SK-N-SH treated with all-trans-retinoic acid at 6 μM for 48 hours (cell line): ENCODE measurements around the gene ALDH1B1.

Experiments used
- ATAC-seq: fragments of 200-7000 bp; cut with Tn5 transposase; 3 replicates; pipeline ENCODE4 v1.9.1; 2020; ENCODE audit warnings: mild to moderate bottlenecking, moderate library complexity
- BACH2 ChIP-seq: fragments of 250-450 bp; sonication (Bioruptor Pico); IDR thresholded peaks from 2 replicates; pipeline ENCODE4 v1.9.0; 2021; ENCODE audit warnings: mild to moderate bottlenecking, borderline replicate concordance
- CSDC2 ChIP-seq: fragments of 250-450 bp; sonication (Bioruptor Pico); IDR thresholded peaks from 2 replicates; pipeline ENCODE4 v1.5.0; 2020; ENCODE audit warnings: mild to moderate bottlenecking, moderate library complexity
- ESRRG ChIP-seq: fragments of 250-450 bp; sonication (Bioruptor Pico); IDR thresholded peaks from 2 replicates; pipeline ENCODE4 v1.6.1; 2021; ENCODE audit warnings: mild to moderate bottlenecking
- GLIS3 ChIP-seq: fragments of 250-450 bp; sonication (Bioruptor Pico); IDR thresholded peaks from 2 replicates; pipeline ENCODE4 v1.5.0; 2020; ENCODE audit warnings: mild to moderate bottlenecking, moderate library complexity
- ISL1 ChIP-seq: fragments of 250-450 bp; sonication (Bioruptor Pico); IDR thresholded peaks from 2 replicates; pipeline ENCODE4 v2.1.2; 2022; ENCODE audit warnings: mild to moderate bottlenecking, moderate library complexity
- OSR1 ChIP-seq: fragments of 250-450 bp; sonication (Bioruptor Pico); IDR thresholded peaks from 2 replicates; pipeline ENCODE4 v1.8.0; 2022; ENCODE audit warnings: moderate library complexity, mild to moderate bottlenecking, inconsistent platforms
- PPARA ChIP-seq: fragments of 250-450 bp; sonication (Bioruptor Pico); IDR thresholded peaks from 2 replicates; pipeline ENCODE4 v1.5.0; 2020; ENCODE audit warnings: mild to moderate bottlenecking, borderline replicate concordance
- RARB ChIP-seq: fragments of 250-450 bp; sonication (Bioruptor Pico); IDR thresholded peaks from 2 replicates; pipeline ENCODE4 v1.8.0; 2021; ENCODE audit warnings: mild to moderate bottlenecking, moderate library complexity
- SNAI2 ChIP-seq: fragments of 250-450 bp; sonication (Bioruptor Pico); IDR thresholded peaks from 2 replicates; pipeline ENCODE4 v1.5.0; 2020; ENCODE audit warnings: mild to moderate bottlenecking, moderate library complexity
- TCF4 ChIP-seq: fragments of 250-450 bp; sonication (Bioruptor Pico); IDR thresholded peaks from 2 replicates; pipeline ENCODE4 v1.8.0; 2021; ENCODE audit warnings: mild to moderate bottlenecking, moderate library complexity, borderline replicate concordance
- TOX ChIP-seq: fragments of 250-450 bp; sonication (Bioruptor Pico); IDR thresholded peaks from 2 replicates; pipeline ENCODE4 v1.8.0; 2021; ENCODE audit warnings: mild to moderate bottlenecking, moderate library complexity, borderline replicate concordance
- ZC3H10 ChIP-seq: fragments of 250-450 bp; sonication (Bioruptor Pico); IDR thresholded peaks from 2 replicates; pipeline ENCODE4 v1.5.1; 2021; ENCODE audit warnings: mild to moderate bottlenecking, moderate library complexity
- ZFP3 ChIP-seq: fragments of 250-450 bp; sonication (Bioruptor Pico); IDR thresholded peaks from 2 replicates; pipeline ENCODE4 v1.5.0; 2020; ENCODE audit warnings: mild to moderate bottlenecking, moderate library complexity
- ZFP30 ChIP-seq: fragments of 450-650 bp; formaldehyde crosslinking; IDR thresholded peaks from 2 replicates; pipeline ENCODE4 v1.5.0; 2022; ENCODE audit warnings: mild to moderate bottlenecking, moderate library complexity
- ZNF565 ChIP-seq: fragments of 450-650 bp; formaldehyde crosslinking; conservative IDR thresholded peaks from 2 replicates; pipeline ENCODE4 v1.5.0; 2020; ENCODE audit warnings: low read depth, mild to moderate bottlenecking, moderate library complexity
- ZNF70 ChIP-seq: fragments of 450-650 bp; formaldehyde crosslinking; IDR thresholded peaks from 2 replicates; pipeline ENCODE4 v1.5.0; 2020; ENCODE audit warnings: mild to moderate bottlenecking, moderate library complexity
- ZNF8 ChIP-seq: fragments of 450-650 bp; formaldehyde crosslinking; IDR thresholded peaks from 2 replicates; pipeline ENCODE4 v1.5.0; 2020; ENCODE audit warnings: mild to moderate bottlenecking, moderate library complexity
- TF ChIP-seq, protein P1 (sequence below): fragments of 250-450 bp; sonication (Bioruptor Pico); IDR thresholded peaks from 2 replicates; pipeline ENCODE4 v1.5.1; 2021; ENCODE audit warnings: mild to moderate bottlenecking, moderate library complexity
- TF ChIP-seq, protein P2 (sequence below): fragments of 250-450 bp; sonication (Bioruptor Pico); IDR thresholded peaks from 2 replicates; pipeline ENCODE4 v1.8.0; 2020; ENCODE audit warnings: mild to moderate bottlenecking, moderate library complexity, borderline replicate concordance
- TF ChIP-seq, protein P3 (sequence below): fragments of 250-450 bp; sonication (Bioruptor Pico); IDR thresholded peaks from 2 replicates; pipeline ENCODE4 v1.8.0; 2021; ENCODE audit warnings: low read depth, mild to moderate bottlenecking, moderate library complexity, borderline replicate concordance
- TF ChIP-seq, protein P4 (sequence below): fragments of 250-450 bp; sonication (Bioruptor Pico); IDR thresholded peaks from 2 replicates; pipeline ENCODE4 v1.5.0; 2020; ENCODE audit warnings: mild to moderate bottlenecking, moderate library complexity
- TF ChIP-seq, protein P5 (sequence below): fragments of 250-450 bp; sonication (Bioruptor Pico); IDR thresholded peaks from 2 replicates; pipeline ENCODE4 v1.5.1; 2020; ENCODE audit warnings: low read depth, mild to moderate bottlenecking, moderate library complexity

The ALDH1B1 gene

DNA sequence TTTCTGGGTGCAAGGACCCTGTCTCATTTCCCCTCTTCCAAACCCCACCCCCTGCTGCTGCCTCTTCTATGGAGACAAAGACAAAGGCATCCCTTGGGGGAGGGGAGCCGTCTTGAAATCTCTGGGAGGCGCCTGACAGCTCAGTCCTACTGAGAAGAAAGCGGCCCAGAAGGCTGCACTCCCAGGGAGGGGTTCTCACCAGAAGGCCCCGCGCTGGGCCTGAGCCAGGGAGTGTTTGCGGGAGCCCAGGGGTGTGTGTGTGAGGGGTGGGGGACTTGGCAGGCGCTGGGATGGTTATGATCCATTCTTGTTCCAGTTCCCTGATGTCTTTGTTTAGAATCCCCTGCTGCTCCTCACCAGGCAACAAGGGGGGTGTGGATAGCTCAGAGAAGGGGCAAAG is 45.7 kb upstream of the ALDH1B1 start:
- ATAC-seq, result no peak
- TF ChIP-seq TOX (CRISPR knock-in tag) (no peak), BACH2 (CRISPR knock-in tag) (no peak), CSDC2 (no peak), ZNF70 (CRISPR knock-in tag) (no peak), ISL1 (CRISPR knock-in tag) (no peak), ZFP3 (CRISPR knock-in tag) (no peak), PPARA (CRISPR knock-in tag) (no peak), ZC3H10 (no peak), TCF4 (CRISPR knock-in tag) (no peak), ZNF565 (CRISPR knock-in tag) (no peak)
- TF ChIP-seq, protein P1, sequence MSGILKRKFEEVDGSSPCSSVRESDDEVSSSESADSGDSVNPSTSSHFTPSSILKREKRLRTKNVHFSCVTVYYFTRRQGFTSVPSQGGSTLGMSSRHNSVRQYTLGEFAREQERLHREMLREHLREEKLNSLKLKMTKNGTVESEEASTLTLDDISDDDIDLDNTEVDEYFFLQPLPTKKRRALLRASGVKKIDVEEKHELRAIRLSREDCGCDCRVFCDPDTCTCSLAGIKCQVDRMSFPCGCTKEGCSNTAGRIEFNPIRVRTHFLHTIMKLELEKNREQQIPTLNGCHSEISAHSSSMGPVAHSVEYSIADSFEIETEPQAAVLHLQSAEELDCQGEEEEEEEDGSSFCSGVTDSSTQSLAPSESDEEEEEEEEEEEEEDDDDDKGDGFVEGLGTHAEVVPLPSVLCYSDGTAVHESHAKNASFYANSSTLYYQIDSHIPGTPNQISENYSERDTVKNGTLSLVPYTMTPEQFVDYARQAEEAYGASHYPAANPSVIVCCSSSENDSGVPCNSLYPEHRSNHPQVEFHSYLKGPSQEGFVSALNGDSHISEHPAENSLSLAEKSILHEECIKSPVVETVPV (CRISPR knock-in tag), result no peak
- TF ChIP-seq, protein P2, sequence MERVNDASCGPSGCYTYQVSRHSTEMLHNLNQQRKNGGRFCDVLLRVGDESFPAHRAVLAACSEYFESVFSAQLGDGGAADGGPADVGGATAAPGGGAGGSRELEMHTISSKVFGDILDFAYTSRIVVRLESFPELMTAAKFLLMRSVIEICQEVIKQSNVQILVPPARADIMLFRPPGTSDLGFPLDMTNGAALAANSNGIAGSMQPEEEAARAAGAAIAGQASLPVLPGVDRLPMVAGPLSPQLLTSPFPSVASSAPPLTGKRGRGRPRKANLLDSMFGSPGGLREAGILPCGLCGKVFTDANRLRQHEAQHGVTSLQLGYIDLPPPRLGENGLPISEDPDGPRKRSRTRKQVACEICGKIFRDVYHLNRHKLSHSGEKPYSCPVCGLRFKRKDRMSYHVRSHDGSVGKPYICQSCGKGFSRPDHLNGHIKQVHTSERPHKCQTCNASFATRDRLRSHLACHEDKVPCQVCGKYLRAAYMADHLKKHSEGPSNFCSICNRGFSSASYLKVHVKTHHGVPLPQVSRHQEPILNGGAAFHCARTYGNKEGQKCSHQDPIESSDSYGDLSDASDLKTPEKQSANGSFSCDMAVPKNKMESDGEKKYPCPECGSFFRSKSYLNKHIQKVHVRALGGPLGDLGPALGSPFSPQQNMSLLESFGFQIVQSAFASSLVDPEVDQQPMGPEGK, result no peak

DNA sequence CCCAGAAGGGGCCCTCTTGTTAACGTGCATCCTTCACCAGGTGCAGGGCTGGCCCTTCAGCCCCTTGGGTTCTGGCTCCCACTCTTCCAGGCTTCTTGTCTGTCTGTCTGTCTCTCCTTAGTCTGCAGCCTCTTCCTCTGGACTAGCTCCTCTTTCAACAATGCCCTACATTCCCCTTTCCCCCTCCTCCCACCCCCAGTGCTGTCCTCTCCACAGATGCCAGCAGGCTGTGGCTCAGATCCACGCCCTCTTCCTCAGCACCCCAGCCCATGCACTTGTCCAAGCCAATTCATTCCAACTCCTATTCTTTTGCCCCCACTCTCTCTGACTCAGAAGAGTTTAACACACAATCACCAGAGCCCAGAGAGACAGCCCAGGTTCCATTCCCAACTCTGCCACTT is 45.2 kb upstream of the ALDH1B1 start:
- ATAC-seq, result no peak
- TF ChIP-seq, protein P3, sequence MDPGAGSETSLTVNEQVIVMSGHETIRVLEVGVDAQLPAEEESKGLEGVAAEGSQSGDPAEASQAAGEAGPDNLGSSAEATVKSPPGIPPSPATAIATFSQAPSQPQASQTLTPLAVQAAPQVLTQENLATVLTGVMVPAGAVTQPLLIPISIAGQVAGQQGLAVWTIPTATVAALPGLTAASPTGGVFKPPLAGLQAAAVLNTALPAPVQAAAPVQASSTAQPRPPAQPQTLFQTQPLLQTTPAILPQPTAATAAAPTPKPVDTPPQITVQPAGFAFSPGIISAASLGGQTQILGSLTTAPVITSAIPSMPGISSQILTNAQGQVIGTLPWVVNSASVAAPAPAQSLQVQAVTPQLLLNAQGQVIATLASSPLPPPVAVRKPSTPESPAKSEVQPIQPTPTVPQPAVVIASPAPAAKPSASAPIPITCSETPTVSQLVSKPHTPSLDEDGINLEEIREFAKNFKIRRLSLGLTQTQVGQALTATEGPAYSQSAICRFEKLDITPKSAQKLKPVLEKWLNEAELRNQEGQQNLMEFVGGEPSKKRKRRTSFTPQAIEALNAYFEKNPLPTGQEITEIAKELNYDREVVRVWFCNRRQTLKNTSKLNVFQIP, result no peak
- TF ChIP-seq ZFP3 (CRISPR knock-in tag) (no peak), ZNF565 (CRISPR knock-in tag) (no peak), SNAI2 (no peak), ISL1 (CRISPR knock-in tag) (no peak), ESRRG (no peak), TCF4 (CRISPR knock-in tag) (no peak), OSR1 (no peak)
- TF ChIP-seq, protein P4, sequence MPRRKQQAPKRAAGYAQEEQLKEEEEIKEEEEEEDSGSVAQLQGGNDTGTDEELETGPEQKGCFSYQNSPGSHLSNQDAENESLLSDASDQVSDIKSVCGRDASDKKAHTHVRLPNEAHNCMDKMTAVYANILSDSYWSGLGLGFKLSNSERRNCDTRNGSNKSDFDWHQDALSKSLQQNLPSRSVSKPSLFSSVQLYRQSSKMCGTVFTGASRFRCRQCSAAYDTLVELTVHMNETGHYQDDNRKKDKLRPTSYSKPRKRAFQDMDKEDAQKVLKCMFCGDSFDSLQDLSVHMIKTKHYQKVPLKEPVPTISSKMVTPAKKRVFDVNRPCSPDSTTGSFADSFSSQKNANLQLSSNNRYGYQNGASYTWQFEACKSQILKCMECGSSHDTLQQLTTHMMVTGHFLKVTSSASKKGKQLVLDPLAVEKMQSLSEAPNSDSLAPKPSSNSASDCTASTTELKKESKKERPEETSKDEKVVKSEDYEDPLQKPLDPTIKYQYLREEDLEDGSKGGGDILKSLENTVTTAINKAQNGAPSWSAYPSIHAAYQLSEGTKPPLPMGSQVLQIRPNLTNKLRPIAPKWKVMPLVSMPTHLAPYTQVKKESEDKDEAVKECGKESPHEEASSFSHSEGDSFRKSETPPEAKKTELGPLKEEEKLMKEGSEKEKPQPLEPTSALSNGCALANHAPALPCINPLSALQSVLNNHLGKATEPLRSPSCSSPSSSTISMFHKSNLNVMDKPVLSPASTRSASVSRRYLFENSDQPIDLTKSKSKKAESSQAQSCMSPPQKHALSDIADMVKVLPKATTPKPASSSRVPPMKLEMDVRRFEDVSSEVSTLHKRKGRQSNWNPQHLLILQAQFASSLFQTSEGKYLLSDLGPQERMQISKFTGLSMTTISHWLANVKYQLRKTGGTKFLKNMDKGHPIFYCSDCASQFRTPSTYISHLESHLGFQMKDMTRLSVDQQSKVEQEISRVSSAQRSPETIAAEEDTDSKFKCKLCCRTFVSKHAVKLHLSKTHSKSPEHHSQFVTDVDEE (CRISPR knock-in tag), result no peak

DNA sequence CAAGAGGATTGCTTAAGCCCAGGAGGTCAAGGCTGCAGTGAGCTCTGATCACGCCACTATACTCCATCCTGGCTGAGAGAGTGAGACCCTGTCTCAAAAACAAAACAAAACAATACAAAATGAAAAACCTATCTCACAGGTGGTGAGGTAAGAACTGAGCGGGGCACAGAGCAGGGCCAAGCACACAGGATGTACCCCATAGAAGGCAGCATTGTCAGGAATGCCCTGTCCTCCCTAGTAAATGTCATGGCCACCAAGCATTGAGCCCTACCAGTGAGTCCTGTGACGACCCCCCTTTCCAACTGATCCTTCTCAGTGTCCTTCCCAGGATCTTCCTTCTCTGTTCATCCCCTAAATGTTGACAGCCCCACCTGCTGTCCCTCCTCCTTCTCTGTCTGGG is 44.6 kb upstream of the ALDH1B1 start:
- TF ChIP-seq RARB (CRISPR knock-in tag) (no peak), TCF4 (CRISPR knock-in tag) (no peak), BACH2 (CRISPR knock-in tag) (no peak), ZFP30 (no peak), ZNF565 (CRISPR knock-in tag) (no peak), ZNF8 (CRISPR knock-in tag) (no peak)
- ATAC-seq, result no peak

DNA sequence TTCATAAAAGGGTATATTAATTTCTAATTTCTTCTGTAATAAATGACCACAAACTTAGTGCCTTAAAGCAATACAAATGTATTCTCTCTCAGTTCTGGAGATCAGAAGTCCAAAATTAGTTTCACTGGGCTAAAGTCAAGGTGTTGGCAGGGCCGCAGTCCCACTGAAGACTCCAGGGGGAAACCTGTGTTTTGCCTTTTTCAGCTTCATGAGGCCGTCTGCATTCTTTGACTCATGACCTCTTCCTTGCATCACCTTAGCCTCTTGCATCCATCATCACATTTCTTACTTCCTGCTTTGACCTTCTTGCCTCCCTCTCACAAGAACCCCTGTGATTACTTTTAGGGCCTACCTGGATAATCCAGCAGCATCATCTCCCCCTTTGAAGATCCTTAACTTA is 42.0 kb upstream of the ALDH1B1 start:
- ATAC-seq, result no peak
- TF ChIP-seq, protein P5, sequence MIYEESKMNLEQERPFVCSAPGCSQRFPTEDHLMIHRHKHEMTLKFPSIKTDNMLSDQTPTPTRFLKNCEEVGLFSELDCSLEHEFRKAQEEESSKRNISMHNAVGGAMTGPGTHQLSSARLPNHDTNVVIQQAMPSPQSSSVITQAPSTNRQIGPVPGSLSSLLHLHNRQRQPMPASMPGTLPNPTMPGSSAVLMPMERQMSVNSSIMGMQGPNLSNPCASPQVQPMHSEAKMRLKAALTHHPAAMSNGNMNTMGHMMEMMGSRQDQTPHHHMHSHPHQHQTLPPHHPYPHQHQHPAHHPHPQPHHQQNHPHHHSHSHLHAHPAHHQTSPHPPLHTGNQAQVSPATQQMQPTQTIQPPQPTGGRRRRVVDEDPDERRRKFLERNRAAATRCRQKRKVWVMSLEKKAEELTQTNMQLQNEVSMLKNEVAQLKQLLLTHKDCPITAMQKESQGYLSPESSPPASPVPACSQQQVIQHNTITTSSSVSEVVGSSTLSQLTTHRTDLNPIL (CRISPR knock-in tag), result no peak
- TF ChIP-seq ZC3H10, result no peak
- TF ChIP-seq PPARA (CRISPR knock-in tag), result no peak
- no peak for TF ChIP-seq TCF4 (CRISPR knock-in tag)
- TF ChIP-seq, protein P3, result no peak
- TF ChIP-seq SNAI2, result no peak
- TF ChIP-seq GLIS3 (CRISPR knock-in tag), result no peak
- no peak for TF ChIP-seq ZNF565 (CRISPR knock-in tag)
- TF ChIP-seq, protein P1 (CRISPR knock-in tag), result no peak
- TF ChIP-seq RARB (CRISPR knock-in tag), result no peak
- TF ChIP-seq, protein P2, result no peak
- TF ChIP-seq ZNF8 (CRISPR knock-in tag), result no peak
